WERI-Rb-1 (cell line): ENCODE data around the gene WFDC13.

Source experiments
- DNase-seq: peaks from one replicate; pipeline ENCODE4 v3.0.0-alpha.2; 2020
- H3K27ac ChIP-seq: fragments of 250-450 bp; sonication (Bioruptor Pico); 2 replicates; pipeline ENCODE4 v1.5.1; 2020; ENCODE audit warnings: mild to moderate bottlenecking, moderate library complexity
- H3K27me3 ChIP-seq: fragments of 250-450 bp; sonication (Bioruptor Pico); 2 replicates; pipeline ENCODE4 v1.5.1; 2021; ENCODE audit warnings: mild to moderate bottlenecking, low read depth, moderate library complexity; ENCODE audit not compliant: insufficient read depth, severe bottlenecking
- H3K36me3 ChIP-seq: fragments of 250-450 bp; sonication (Bioruptor Pico); 2 replicates; pipeline ENCODE4 v1.5.1; 2020; ENCODE audit warnings: mild to moderate bottlenecking, moderate library complexity
- H3K4me3 ChIP-seq: 2 replicates; pipeline ENCODE4 v1.5.1; 2011; ENCODE audit warnings: low read depth, mild to moderate bottlenecking, control low read depth, low read length
- H3K9me3 ChIP-seq: fragments of 250-450 bp; sonication (Bioruptor Pico); 2 replicates; pipeline ENCODE4 v1.5.1; 2021; ENCODE audit warnings: mild to moderate bottlenecking, moderate library complexity; ENCODE audit not compliant: severe bottlenecking
- TF ChIP-seq, protein P1 (sequence below): IDR thresholded peaks from 2 replicates; pipeline ENCODE4 v1.5.1; 2011; ENCODE audit warnings: low read depth, mild to moderate bottlenecking, control low read depth, inconsistent platforms, low read length

The WFDC13 gene

DNA sequence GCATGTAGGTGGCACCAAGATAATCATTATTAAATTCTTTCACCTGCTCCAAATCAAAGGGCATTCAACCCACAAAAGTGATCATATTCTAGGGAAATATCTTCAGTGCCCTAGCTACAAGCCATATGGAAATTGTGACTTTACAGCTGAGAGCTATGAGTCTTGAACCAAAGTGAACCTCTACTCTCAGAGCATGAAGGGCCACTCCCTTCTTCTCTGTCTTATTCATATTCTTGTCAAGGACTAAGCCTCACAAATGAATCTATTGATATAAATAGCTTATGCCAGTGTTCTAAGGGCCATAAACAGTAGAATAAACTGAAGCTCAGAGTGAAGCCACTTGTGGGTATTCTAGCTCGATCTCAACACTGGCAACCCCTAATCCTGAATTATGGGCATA lies 49.9 kb downstream of the WFDC13 start:
- Histone ChIP-seq H3K27ac (no peak overlapping the region), H3K4me3 (no peak overlapping the region), H3K36me3 (no peaks in the 10 kb centered on the region), H3K9me3 (peaks cover 3% of the 10 kb centered on the region), H3K27me3 (peaks cover 5% of the 10 kb centered on the region)
- no peak for DNase-seq
- TF ChIP-seq, protein P1, sequence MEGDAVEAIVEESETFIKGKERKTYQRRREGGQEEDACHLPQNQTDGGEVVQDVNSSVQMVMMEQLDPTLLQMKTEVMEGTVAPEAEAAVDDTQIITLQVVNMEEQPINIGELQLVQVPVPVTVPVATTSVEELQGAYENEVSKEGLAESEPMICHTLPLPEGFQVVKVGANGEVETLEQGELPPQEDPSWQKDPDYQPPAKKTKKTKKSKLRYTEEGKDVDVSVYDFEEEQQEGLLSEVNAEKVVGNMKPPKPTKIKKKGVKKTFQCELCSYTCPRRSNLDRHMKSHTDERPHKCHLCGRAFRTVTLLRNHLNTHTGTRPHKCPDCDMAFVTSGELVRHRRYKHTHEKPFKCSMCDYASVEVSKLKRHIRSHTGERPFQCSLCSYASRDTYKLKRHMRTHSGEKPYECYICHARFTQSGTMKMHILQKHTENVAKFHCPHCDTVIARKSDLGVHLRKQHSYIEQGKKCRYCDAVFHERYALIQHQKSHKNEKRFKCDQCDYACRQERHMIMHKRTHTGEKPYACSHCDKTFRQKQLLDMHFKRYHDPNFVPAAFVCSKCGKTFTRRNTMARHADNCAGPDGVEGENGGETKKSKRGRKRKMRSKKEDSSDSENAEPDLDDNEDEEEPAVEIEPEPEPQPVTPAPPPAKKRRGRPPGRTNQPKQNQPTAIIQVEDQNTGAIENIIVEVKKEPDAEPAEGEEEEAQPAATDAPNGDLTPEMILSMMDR = no peak

DNA sequence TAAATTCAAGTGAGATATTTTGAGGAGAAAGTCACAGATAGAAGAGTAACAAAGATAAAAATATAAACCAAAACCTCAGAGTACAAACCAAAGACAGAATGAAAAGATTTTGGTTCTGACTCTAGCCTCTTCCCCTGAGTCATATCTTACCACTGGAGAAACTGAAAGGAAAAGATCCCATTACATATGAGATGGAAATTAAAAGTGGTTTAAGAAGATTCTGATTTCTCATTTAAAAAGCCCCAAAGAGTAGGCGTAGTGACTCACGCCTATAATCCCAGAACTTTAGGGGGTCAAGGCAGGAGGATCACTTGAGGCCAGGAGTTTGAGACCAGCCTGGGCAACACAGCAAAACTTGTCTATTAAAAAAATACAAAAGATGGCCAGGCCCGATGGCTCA lies 50.9 kb downstream of the WFDC13 start:
- no peak overlapping the region for H3K27ac ChIP-seq
- H3K4me3 ChIP-seq = no peak overlapping the region
- TF ChIP-seq, protein P1 = no peak
- H3K27me3 ChIP-seq = peaks cover 5% of the 10 kb centered on the region
- peaks cover 3% of the 10 kb centered on the region for H3K9me3 ChIP-seq
- no peak for DNase-seq
- no peaks in the 10 kb centered on the region for H3K36me3 ChIP-seq

DNA sequence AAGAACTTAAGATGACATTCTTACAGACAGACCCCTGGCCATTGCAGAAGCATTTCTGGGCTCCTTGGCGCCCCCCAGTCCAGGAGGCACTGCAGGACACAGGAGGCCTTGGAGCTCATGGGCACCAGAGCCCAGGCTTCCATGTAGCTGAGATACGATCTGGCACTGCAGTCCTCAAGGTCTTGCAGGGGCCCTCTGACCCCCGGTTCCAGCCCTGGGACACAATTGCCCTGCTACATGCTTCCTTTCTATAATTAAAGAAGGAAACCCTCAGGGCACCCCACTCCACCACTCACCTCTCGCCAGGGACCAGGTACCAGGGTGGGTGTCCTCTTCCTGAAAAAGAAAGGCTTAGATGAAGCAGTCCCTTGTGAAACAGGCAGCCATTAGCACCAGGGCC lies 56.3 kb downstream of the WFDC13 start:
- DNase-seq = no peak
- H3K27me3 ChIP-seq = peaks cover 12% of the 10 kb centered on the region
- TF ChIP-seq, protein P1 = no peak
- H3K9me3 ChIP-seq = peaks cover 3% of the 10 kb centered on the region
- no peaks in the 10 kb centered on the region for H3K36me3 ChIP-seq
- H3K4me3 ChIP-seq = no peak overlapping the region
- H3K27ac ChIP-seq = no peak overlapping the region
